Body of pancreas (tissue), 4 donors: ENCODE results near the gene TAAR8. TPM values are rescaled to one million over a fixed set of nuclear protein-coding genes. Genes with fewer than 3 reads are reported as not detected.
A peak's percentile ranks its signal among the peaks of the same experiment; 100 is the strongest.
"Not testable (repeated sequence)": the region's sequence is repeated elsewhere in the genome, so short reads cannot be mapped to it uniquely, and the experiment has no call there.

Source experiments
- ATAC-seq: fragments of 150-250 bp; one replicate; pipeline ENCODE4 v1.9.1; 2016
- DNase-seq, 4 donors: peaks; one replicate each; pipeline ENCODE4 v3.0.0-alpha.2; 2019
- H3K27ac ChIP-seq, 4 donors: fragments of 200-600 bp; sonication (generic); 1 replicate in 3 of 4; 2 replicates in 1 of 4; pipeline versions ENCODE4 v1.5.1 to v1.6.1; 2016 to 2019; ENCODE audit warnings: mild to moderate bottlenecking in 1 of 4, mixed read lengths in 1 of 4, moderate library complexity in 1 of 4
- H3K27me3 ChIP-seq, 2 donors: fragments of 200-600 bp; sonication (generic); one replicate each; pipeline ENCODE4 v1.6.0; 2016; ENCODE audit warnings: mild to moderate bottlenecking in 1 of 2
- H3K36me3 ChIP-seq, 2 donors: fragments of 200-600 bp; sonication (generic); replicated peaks in 1 of 2; 2 replicates each; pipeline ENCODE4 v1.5.1; 2016; ENCODE audit warnings: low read depth in 2 of 2; ENCODE audit not compliant: insufficient read depth in 1 of 2
- H3K4me1 ChIP-seq: fragments of 200-600 bp; sonication (generic); one replicate; pipeline ENCODE4 v1.6.0; 2016
- H3K4me3 ChIP-seq, 2 donors: fragments of 200-600 bp; sonication (generic); 1 replicate in 1 of 2; 2 replicates in 1 of 2; pipeline ENCODE4 v1.5.1; 2016 to 2019
- H3K9me3 ChIP-seq, 3 donors: fragments of 200-600 bp; sonication (generic); 1 replicate in 2 of 3; 2 replicates in 1 of 3; pipeline ENCODE4 v1.5.1; 2016
- CTCF ChIP-seq, 7 experiments: fragments of 450-650 bp in 4 of 7; fragments of 200-600 bp in 3 of 7; sonication (generic) in 3 of 7; IDR thresholded peaks; one replicate each; pipeline ENCODE4 v1.5.1; 2016 to 2019; ENCODE audit warnings: antibody characterized with exemption in 7 of 7
- POLR2A ChIP-seq, 3 donors: fragments of 450-650 bp; IDR thresholded peaks; one replicate each; pipeline ENCODE4 v1.6.1; 2016; ENCODE audit warnings: antibody characterized with exemption in 3 of 3, mild to moderate bottlenecking in 2 of 3
- WGBS, 2 donors: methylation state at CpG; one replicate each; pipeline ENCODE4 v1.1.5; 2017; 5-methylcytosine and 5-hydroxymethylcytosine counted together
- intact Hi-C: fragments of 100-400 bp; cut with DNase I; formaldehyde crosslinking; loops from one replicate; pipeline ENCODE4 v1.15.1; 2023
- total RNA-seq, 2 donors: library from RNA; depleted of rRNA; stranded (reverse); fragments of >200 nt; gene quantifications; one replicate each; pipeline ENCODE4 v1.1.0, GENCODE V29; 2016

Gene TAAR8
- total RNA-seq, 2 donors from 2014 or later = not detected

GRCh38 chr6:132524646-132525045 is 27.8 kb upstream of the TAAR8 start:
- no peak for ATAC-seq
- no peak overlapping the region for H3K4me3 ChIP-seq
- intact Hi-C loops = no loop called here
- TF ChIP-seq CTCF (IDR thresholded peaks at IDR 0.05) (no peak), POLR2A (IDR thresholded peaks at IDR 0.05) (no peak)
- no peaks in the 10 kb centered on the region for H3K4me1 ChIP-seq
- no peak overlapping the region for H3K27ac ChIP-seq
- H3K9me3 ChIP-seq = no peaks in the 10 kb centered on the region
- H3K36me3 ChIP-seq = no peaks in the 10 kb centered on the region
- WGBS, 2 donors = 84% methylated on average over 5 of the region's 5 CpGs
- no peaks in the 10 kb centered on the region for H3K27me3 ChIP-seq
- no peak for DNase-seq

- Histone ChIP-seq H3K9me3 (no peaks in the 10 kb centered on the region), H3K27me3 (no peaks in the 10 kb centered on the region)
- no peak for TF ChIP-seq CTCF (IDR thresholded peaks at IDR 0.05)
- no peak for TF ChIP-seq POLR2A (IDR thresholded peaks at IDR 0.05)
Observed at GRCh38 chr6:132525866-132526265, 26.6 kb upstream of the TAAR8 start.

GRCh38 chr6:132526461-132526860 is 26.0 kb upstream of the TAAR8 start:
- intact Hi-C loops = no loop called here
- Histone ChIP-seq H3K27ac (no peak overlapping the region), H3K9me3 (no peaks in the 10 kb centered on the region), H3K27me3 (no peaks in the 10 kb centered on the region), H3K36me3 (no peaks in the 10 kb centered on the region), H3K4me1 (no peaks in the 10 kb centered on the region), H3K4me3 (no peak overlapping the region)
- no peak for TF ChIP-seq CTCF (IDR thresholded peaks at IDR 0.05)
- TF ChIP-seq POLR2A (IDR thresholded peaks at IDR 0.05) = no peak
- no peak for DNase-seq
- no peak for ATAC-seq
- 18 to 40% methylated on average over 2 of the region's 2 CpGs for WGBS, 2 donors

More at GRCh38 chr6:132525866-132526265, 26.6 kb upstream of the TAAR8 start:
- no peaks in the 10 kb centered on the region for H3K4me1 ChIP-seq
- no peak overlapping the region for H3K4me3 ChIP-seq
- DNase-seq (no peak), ATAC-seq (no peak)
- 80 to 88% methylated on average over 4 of the region's 4 CpGs for WGBS, 2 donors
- intact Hi-C loops = no loop called here
- H3K36me3 ChIP-seq = no peaks in the 10 kb centered on the region
- no peak overlapping the region for H3K27ac ChIP-seq

DNA sequence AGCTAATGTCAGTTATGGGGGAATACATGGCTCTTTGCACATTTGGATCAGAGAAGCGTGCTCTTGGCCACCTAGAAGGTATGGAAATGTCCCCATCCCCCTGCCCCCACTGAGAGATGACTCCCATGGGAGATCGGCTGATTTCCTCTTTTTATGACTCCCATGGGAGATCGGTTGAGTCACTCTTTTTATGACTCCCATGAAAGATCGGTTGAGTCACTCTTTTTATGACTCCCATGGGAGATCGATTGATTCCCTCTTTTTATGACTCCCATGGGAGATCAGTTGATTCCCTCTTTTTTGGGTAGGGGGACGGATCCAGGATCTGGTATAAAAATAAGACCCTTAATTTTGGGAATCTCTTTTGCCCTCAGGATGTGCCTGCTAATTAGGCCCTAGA is 24.7 kb upstream of the TAAR8 start:
- TF ChIP-seq POLR2A (IDR thresholded peaks at IDR 0.05) = no peak
- no peak for TF ChIP-seq CTCF (IDR thresholded peaks at IDR 0.05)
- ATAC-seq (no peak), DNase-seq (no peak)
- H3K27ac ChIP-seq = no peak overlapping the region
- intact Hi-C loops = no loop called here
- H3K4me1 ChIP-seq = no peaks in the 10 kb centered on the region
- no peaks in the 10 kb centered on the region for H3K27me3 ChIP-seq
- no peaks in the 10 kb centered on the region for H3K36me3 ChIP-seq
- H3K4me3 ChIP-seq = no peak overlapping the region
- WGBS, 2 donors = 49 to 67% methylated on average over 6 of the region's 6 CpGs
- no peaks in the 10 kb centered on the region for H3K9me3 ChIP-seq

GRCh38 chr6:132530293-132530974 is 22.0 kb upstream of the TAAR8 start:
- H3K27ac ChIP-seq = no peak overlapping the region
- no peaks in the 10 kb centered on the region for H3K9me3 ChIP-seq
- ATAC-seq = peak; percentile 85
- H3K27me3 ChIP-seq = no peaks in the 10 kb centered on the region
- no peaks in the 10 kb centered on the region for H3K4me1 ChIP-seq
- TF ChIP-seq POLR2A (IDR thresholded peaks at IDR 0.05) (no peak), CTCF (IDR thresholded peaks at IDR 0.05) (peak; percentile 68 to 81 (median 79))
- H3K4me3 ChIP-seq = peak overlapping the region in 1 of 2 donors; percentile 3
- peak; percentile 61 to 68 (median 64) for DNase-seq
- intact Hi-C loops = loop anchor here (10.0 kb wide), 2 partner anchors 134 to 244 kb away; no protein-coding TSS in a partner anchor
- H3K36me3 ChIP-seq = no peaks in the 10 kb centered on the region
- 6 to 10% methylated on average over 9 of the region's 9 CpGs for WGBS, 2 donors

- not testable (repeated sequence) for H3K36me3 ChIP-seq, H3K4me1 ChIP-seq, DNase-seq, H3K9me3 ChIP-seq, H3K27me3 ChIP-seq, H3K4me3 ChIP-seq, H3K27ac ChIP-seq, ATAC-seq
- WGBS, 2 donors = 78 to 79% methylated on average over 2 of the region's 2 CpGs
- intact Hi-C loops = loop anchor here (10.0 kb wide), 2 partner anchors 130 to 240 kb away; no protein-coding TSS in a partner anchor
Observed at GRCh38 chr6:132534546-132534945, 17.9 kb upstream of the TAAR8 start.
